ENCODE measurements around the gene GALNT17. TPM values are rescaled to one million over a fixed set of nuclear protein-coding genes. Genes with fewer than 3 reads are reported as not detected.

Gene GALNT17
- polyA plus RNA-seq, 1 experiment = not detected

- H3K27ac ChIP-seq (ENCODE audit: low read depth, low read length) = no peak overlapping the region
- ChIA-PET POLR2A (no interaction called here), CTCF (no interaction called here)
- H3K9me3 ChIP-seq (ENCODE audit: control insufficient read depth, insufficient read depth, low read length) = peaks cover 56% of the 10 kb centered on the region
- no peak overlapping the region for H3K4me3 ChIP-seq (ENCODE audit: low read depth, low read length)
- H3K27me3 ChIP-seq (ENCODE audit: control insufficient read depth, insufficient read depth, low read length) = no peaks in the 10 kb centered on the region
- DNase-seq (ENCODE audit: low read depth, low spot score) = no peak
- TF ChIP-seq, protein P1, sequence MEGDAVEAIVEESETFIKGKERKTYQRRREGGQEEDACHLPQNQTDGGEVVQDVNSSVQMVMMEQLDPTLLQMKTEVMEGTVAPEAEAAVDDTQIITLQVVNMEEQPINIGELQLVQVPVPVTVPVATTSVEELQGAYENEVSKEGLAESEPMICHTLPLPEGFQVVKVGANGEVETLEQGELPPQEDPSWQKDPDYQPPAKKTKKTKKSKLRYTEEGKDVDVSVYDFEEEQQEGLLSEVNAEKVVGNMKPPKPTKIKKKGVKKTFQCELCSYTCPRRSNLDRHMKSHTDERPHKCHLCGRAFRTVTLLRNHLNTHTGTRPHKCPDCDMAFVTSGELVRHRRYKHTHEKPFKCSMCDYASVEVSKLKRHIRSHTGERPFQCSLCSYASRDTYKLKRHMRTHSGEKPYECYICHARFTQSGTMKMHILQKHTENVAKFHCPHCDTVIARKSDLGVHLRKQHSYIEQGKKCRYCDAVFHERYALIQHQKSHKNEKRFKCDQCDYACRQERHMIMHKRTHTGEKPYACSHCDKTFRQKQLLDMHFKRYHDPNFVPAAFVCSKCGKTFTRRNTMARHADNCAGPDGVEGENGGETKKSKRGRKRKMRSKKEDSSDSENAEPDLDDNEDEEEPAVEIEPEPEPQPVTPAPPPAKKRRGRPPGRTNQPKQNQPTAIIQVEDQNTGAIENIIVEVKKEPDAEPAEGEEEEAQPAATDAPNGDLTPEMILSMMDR (IDR thresholded peaks at IDR 0.05; ENCODE audit: low read depth, low read length) = no peak
These were observed 95.2 kb downstream of the GALNT17 start for GRCh38 chr7:71227126-71227525.

- no peak for DNase-seq (ENCODE audit: low read depth, low spot score)
- CTCF ChIA-PET = no interaction called here
- TF ChIP-seq, protein P1 (IDR thresholded peaks at IDR 0.05; ENCODE audit: low read depth, low read length) = no peak
These were observed 97.2 kb downstream of the GALNT17 start for GRCh38 chr7:71229148-71229547.

DNA sequence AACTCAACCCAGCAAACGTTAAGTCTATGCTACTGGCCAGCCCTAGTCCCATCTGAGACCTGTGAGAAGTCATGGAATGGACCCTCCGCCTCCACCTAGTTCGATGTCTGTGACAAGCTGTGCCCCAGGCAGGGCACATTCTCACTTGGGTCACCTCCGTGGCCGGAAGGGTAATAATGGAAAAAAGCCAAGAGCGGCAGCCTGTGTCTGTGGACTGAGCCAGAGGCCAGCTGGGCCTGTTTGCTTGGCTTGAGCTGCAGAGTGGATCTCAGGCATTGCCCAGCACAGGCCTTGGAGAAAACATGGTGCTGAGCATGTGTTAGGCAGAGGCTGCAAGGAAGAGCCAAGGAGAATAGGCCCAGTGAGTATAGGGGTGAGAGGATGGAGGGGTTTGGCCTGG lies 97.8 kb downstream of the GALNT17 start:
- Histone ChIP-seq H3K4me3 (ENCODE audit: low read depth, low read length) (no peak overlapping the region), H3K9me3 (ENCODE audit: control insufficient read depth, insufficient read depth, low read length) (peaks cover 70% of the 10 kb centered on the region), H3K27me3 (ENCODE audit: control insufficient read depth, insufficient read depth, low read length) (no peaks in the 10 kb centered on the region), H3K27ac (ENCODE audit: low read depth, low read length) (no peak overlapping the region)
- POLR2A ChIA-PET = no interaction called here
- DNase-seq (ENCODE audit: low read depth, low spot score) = no peak
- TF ChIP-seq, protein P1 (IDR thresholded peaks at IDR 0.05; ENCODE audit: low read depth, low read length) = no peak
- CTCF ChIA-PET = no interaction called here

More at GRCh38 chr7:71229148-71229547, 97.2 kb downstream of the GALNT17 start:
- Histone ChIP-seq H3K27ac (ENCODE audit: low read depth, low read length) (no peak overlapping the region), H3K27me3 (ENCODE audit: control insufficient read depth, insufficient read depth, low read length) (no peaks in the 10 kb centered on the region), H3K4me3 (ENCODE audit: low read depth, low read length) (no peak overlapping the region), H3K9me3 (ENCODE audit: control insufficient read depth, insufficient read depth, low read length) (peaks cover 67% of the 10 kb centered on the region)
- POLR2A ChIA-PET = no interaction called here

DNA sequence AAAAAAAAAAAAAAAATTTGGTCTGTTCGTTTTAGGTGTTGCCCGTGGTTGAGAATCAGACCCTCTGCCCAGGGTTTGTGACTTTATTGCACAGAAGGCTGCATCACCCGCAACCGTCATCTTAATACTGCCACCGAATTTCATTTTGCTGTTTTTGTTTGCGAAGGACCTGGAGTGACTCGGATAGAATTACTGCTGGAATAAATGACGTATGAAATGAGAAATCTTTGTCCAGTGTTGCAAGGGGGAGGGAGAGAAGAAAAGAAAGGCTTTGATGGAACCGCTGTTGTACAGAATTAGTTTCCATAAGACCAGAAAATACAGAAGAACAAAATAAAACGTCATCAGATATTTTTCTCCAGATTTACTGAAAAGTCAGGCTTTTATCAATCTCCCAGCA lies 103.3 kb downstream of the GALNT17 start:
- ChIA-PET POLR2A (no interaction called here), CTCF (interaction anchor here (0.7 kb wide), 1 partner anchor 46 kb away, joined by 4 read pairs; no protein-coding TSS in a partner anchor)
- Histone ChIP-seq H3K27ac (ENCODE audit: low read depth, low read length) (no peak overlapping the region), H3K4me3 (ENCODE audit: low read depth, low read length) (no peak overlapping the region), H3K9me3 (ENCODE audit: control insufficient read depth, insufficient read depth, low read length) (peaks cover 52% of the 10 kb centered on the region), H3K27me3 (ENCODE audit: control insufficient read depth, insufficient read depth, low read length) (no peaks in the 10 kb centered on the region)
- no peak for DNase-seq (ENCODE audit: low read depth, low spot score)
- TF ChIP-seq, protein P1 (IDR thresholded peaks at IDR 0.05; ENCODE audit: low read depth, low read length) = no peak

DNA sequence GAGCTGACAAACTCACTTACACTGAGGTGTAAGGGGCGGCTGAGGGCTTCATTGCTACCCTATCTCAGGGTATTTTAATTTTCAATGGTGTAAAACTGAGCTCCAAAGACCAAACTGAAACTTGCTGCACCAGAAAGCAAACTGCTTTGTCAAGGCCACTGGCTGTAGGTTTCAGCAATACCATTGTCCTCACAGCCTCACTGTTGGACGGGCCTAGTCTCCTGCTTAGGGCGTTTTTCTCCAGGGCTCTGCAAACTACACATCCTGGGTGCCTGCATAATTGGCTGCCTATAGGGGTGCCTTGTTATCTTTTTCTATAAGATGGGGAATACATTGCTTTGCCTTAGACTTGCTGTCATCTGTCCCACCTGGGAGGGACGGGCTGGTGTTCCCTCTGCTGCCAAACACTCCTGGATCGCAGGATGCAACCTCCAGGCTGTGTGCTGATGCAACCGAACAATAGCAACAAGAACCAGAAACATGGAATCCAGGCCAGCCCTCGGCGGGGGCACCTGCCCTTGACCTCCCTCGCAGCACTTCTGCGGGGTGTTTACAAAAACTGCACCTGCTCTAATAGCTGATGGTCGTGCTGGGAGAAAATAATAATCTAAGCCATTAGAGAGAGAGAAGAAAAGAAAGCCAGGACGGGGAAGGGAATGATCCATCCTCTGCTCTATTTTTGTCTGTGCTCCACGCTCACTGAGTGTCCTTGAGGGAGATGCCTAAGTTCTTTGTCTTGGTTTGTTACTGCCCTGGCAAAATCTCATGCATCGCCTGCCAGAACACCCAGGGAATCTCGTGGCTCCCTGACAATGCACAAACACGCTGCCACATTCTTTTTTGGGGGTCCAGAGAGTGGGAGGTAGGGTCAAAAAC lies 104.5 kb downstream of the GALNT17 start:
- POLR2A ChIA-PET = no interaction called here
- Histone ChIP-seq H3K4me3 (ENCODE audit: low read depth, low read length) (no peak overlapping the region), H3K9me3 (ENCODE audit: control insufficient read depth, insufficient read depth, low read length) (peaks cover 43% of the 10 kb centered on the region), H3K27me3 (ENCODE audit: control insufficient read depth, insufficient read depth, low read length) (no peaks in the 10 kb centered on the region), H3K27ac (ENCODE audit: low read depth, low read length) (no peak overlapping the region)
- CTCF ChIA-PET = no interaction called here
- TF ChIP-seq, protein P1 (IDR thresholded peaks at IDR 0.05; ENCODE audit: low read depth, low read length) = no peak
- no peak for DNase-seq (ENCODE audit: low read depth, low spot score)

Measured in AG04450 (cell line).